Limb (tissue), 2 donors: ENCODE results near the gene CYB5D1.
"Not testable (repeated sequence)": the region's sequence is repeated elsewhere in the genome, so short reads cannot be mapped to it uniquely, and the experiment has no call there.

Source experiments
- DNase-seq, 2 donors: peaks; one replicate each; pipeline ENCODE4 v3.0.0-alpha.2; 2016; ENCODE audit errors: extremely low spot score in 2 of 2

Gene CYB5D1

GRCh38 chr17:7856011-7856810 is 1.6 kb upstream of the CYB5D1 start:
- peak in 1 of 2 donors; percentile 68 for DNase-seq

GRCh38 chr17:7856811-7857712 is 741 bp upstream of the CYB5D1 start, which contains the start of gene NAA38:
TSS of gene NAA38 (minus strand) at chr17:7857559. CDS start at chr17:7857463, 96 bp downstream.
- peak; percentile 97 to 100 for DNase-seq

GRCh38 chr17:7858522-7858810 is 663 bp downstream of the CYB5D1 start:
- peak in 1 of 2 donors; percentile 64 for DNase-seq

- no peak for DNase-seq
These were observed 1.2 kb downstream of the CYB5D1 start for GRCh38 chr17:7859028-7859427.

- DNase-seq, result peak; percentile 48 to 68
These were observed 5.1 kb downstream of the CYB5D1 start for GRCh38 chr17:7862692-7863437.

- not testable (repeated sequence) for DNase-seq
These were observed 6.6 kb downstream of the CYB5D1 start for GRCh38 chr17:7864384-7864783.

- no peak for DNase-seq
These were observed 7.3 kb downstream of the CYB5D1 start for GRCh38 chr17:7864995-7865650.

GRCh38 chr17:7867881-7868329 is 10.1 kb downstream of the CYB5D1 start:
- no peak for DNase-seq

- DNase-seq, result no peak
These were observed 15.2 kb downstream of the CYB5D1 start for GRCh38 chr17:7873051-7873450.

- no peak for DNase-seq
These were observed 18.1 kb downstream of the CYB5D1 start for GRCh38 chr17:7875804-7876370.

GRCh38 chr17:7878234-7878633 is 20.4 kb downstream of the CYB5D1 start:
- no peak for DNase-seq

GRCh38 chr17:7880076-7880868 is 22.5 kb downstream of the CYB5D1 start:
- no peak for DNase-seq

GRCh38 chr17:7881276-7882054 is 23.7 kb downstream of the CYB5D1 start:
- peak in 1 of 2 donors; percentile 21 for DNase-seq

- DNase-seq, result no peak
These were observed 24.3 kb downstream of the CYB5D1 start for GRCh38 chr17:7882068-7882467.

GRCh38 chr17:7882629-7883028 is 24.8 kb downstream of the CYB5D1 start:
- no peak for DNase-seq

GRCh38 chr17:7883781-7884386 is 26.1 kb downstream of the CYB5D1 start:
- peak; percentile 34 to 57 for DNase-seq

- peak; percentile 6 to 76 for DNase-seq
These were observed 27.0 kb downstream of the CYB5D1 start for GRCh38 chr17:7884581-7885366.
